Measurements from ENCODE around the gene SERINC4.

DNA sequence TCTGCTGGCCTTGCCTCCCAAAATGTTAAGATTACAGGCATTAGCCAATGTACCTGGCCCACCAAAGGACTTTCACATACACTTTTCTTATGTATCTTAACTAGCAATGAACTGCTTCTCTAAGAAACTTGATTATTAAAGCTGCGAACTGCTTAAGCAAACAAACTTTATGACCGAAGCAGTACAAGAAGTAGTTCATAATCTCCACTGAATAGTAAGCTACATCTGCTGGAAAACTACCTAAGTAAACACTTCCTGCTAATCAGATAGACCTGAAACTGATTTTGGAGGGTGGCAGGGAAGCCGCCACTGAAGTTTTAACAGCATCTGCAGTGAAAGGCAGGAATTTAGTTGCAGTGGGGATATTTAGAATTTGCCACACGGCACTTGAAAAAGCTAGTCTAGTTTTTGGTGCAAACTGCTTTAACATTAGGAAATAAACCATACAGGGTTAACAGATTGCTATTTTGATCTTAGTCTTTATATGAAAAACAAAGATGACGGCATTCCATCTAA lies 8.5 kb upstream of the SERINC4 start:
- TF ChIP-seq POLR2AphosphoS5 (IDR thresholded peaks at IDR 0.05; ENCODE audit: low read depth, low read length) (no peak), SPI1 (IDR thresholded peaks at IDR 0.05; ENCODE audit: low read depth, low read length) (no peak), POLR2A (IDR thresholded peaks at IDR 0.05; ENCODE audit: low read depth, low read length) (no peak), TAF1 (IDR thresholded peaks at IDR 0.05; ENCODE audit: low read depth, low read length) (no peak), POU2F2 (IDR thresholded peaks at IDR 0.05; ENCODE audit: low read depth, low read length) (no peak), PAX5 (IDR thresholded peaks at IDR 0.05; ENCODE audit: insufficient read depth, low read length, severe bottlenecking) (no peak)
